H9 (cell line): ENCODE results near the gene DDIAS. TPM values are rescaled to one million over a fixed set of nuclear protein-coding genes. Genes with fewer than 3 reads are reported as not detected.
"Not testable (repeated sequence)": the region's sequence is repeated elsewhere in the genome, so short reads cannot be mapped to it uniquely, and the experiment has no call there.

Experiments
- DNase-seq: peaks from one replicate; pipeline ENCODE4 v3.0.0-alpha.2; 2017
- H2AFZ ChIP-seq: one replicate; pipeline ENCODE4 v1.6.1; 2013; ENCODE audit warnings: mild to moderate bottlenecking, low read length, control low read depth, moderate library complexity
- H2AK5ac ChIP-seq: 2 replicates; pipeline ENCODE4 v1.6.1; 2013; ENCODE audit warnings: low read length, control low read depth, mixed read lengths; ENCODE audit not compliant: insufficient read length
- H2BK120ac ChIP-seq: one replicate; pipeline ENCODE4 v1.6.1; 2013; ENCODE audit warnings: low read depth, mild to moderate bottlenecking, low read length, control low read depth, inconsistent platforms; ENCODE audit not compliant: poor library complexity, severe bottlenecking
- H2BK12ac ChIP-seq: 2 replicates; pipeline ENCODE4 v1.6.1; 2013; ENCODE audit warnings: low read length, control low read depth, mixed read lengths, low read depth; ENCODE audit not compliant: insufficient read length
- H2BK15ac ChIP-seq: 2 replicates; pipeline ENCODE4 v1.6.1; 2013; ENCODE audit warnings: low read depth, low read length, control low read depth
- H2BK20ac ChIP-seq: one replicate; pipeline ENCODE4 v1.6.1; 2013; ENCODE audit warnings: low read depth, mild to moderate bottlenecking, low read length, control low read depth, inconsistent platforms; ENCODE audit not compliant: poor library complexity, severe bottlenecking
- H2BK5ac ChIP-seq: 2 replicates; pipeline ENCODE4 v1.6.1; 2013; ENCODE audit warnings: low read length, control low read depth, mixed read lengths; ENCODE audit not compliant: insufficient read length
- H3K14ac ChIP-seq: 2 replicates; pipeline ENCODE4 v1.6.1; 2013; ENCODE audit warnings: low read length, control low read depth; ENCODE audit not compliant: insufficient read depth
- H3K18ac ChIP-seq: 2 replicates; pipeline ENCODE4 v1.6.1; 2013; ENCODE audit warnings: low read depth, mild to moderate bottlenecking, mixed read lengths, low read length, control low read depth; ENCODE audit not compliant: insufficient read length
- H3K23ac ChIP-seq: 2 replicates; pipeline ENCODE4 v1.6.1; 2013; ENCODE audit warnings: low read length, control low read depth, mixed read lengths, low read depth; ENCODE audit not compliant: insufficient read length
- H3K23me2 ChIP-seq: 2 replicates; pipeline ENCODE4 v1.6.1; 2013; ENCODE audit warnings: low read depth, mild to moderate bottlenecking, mixed read lengths, low read length, control low read depth; ENCODE audit not compliant: insufficient read length, poor library complexity, severe bottlenecking
- H3K27ac ChIP-seq: 2 replicates; pipeline ENCODE4 v1.5.1; 2013; ENCODE audit warnings: low read length, control low read depth, mixed read lengths, low read depth; ENCODE audit not compliant: insufficient read length
- H3K27me3 ChIP-seq: 2 replicates; pipeline ENCODE4 v1.6.1; 2013; ENCODE audit warnings: low read length, control low read depth, inconsistent platforms; ENCODE audit not compliant: insufficient read depth
- H3K4ac ChIP-seq: 2 replicates; pipeline ENCODE4 v1.6.1; 2013; ENCODE audit warnings: low read depth, mild to moderate bottlenecking, control low read depth, inconsistent platforms, low read length, moderate library complexity
- H3K4me1 ChIP-seq: 2 replicates; pipeline ENCODE4 v1.6.1; 2013; ENCODE audit warnings: low read length, control low read depth, inconsistent platforms; ENCODE audit not compliant: insufficient read depth
- H3K4me2 ChIP-seq: 2 replicates; pipeline ENCODE4 v1.6.1; 2013; ENCODE audit warnings: low read length, control low read depth, mixed read lengths; ENCODE audit not compliant: insufficient read length, insufficient read depth
- H3K56ac ChIP-seq: 2 replicates; pipeline ENCODE4 v1.6.1; 2013; ENCODE audit warnings: low read depth, mild to moderate bottlenecking, mixed read lengths, low read length, control low read depth; ENCODE audit not compliant: insufficient read length
- H3K79me1 ChIP-seq: 2 replicates; pipeline ENCODE4 v1.6.1; 2013; ENCODE audit warnings: low read depth, mild to moderate bottlenecking, moderate library complexity, low read length, control low read depth, inconsistent platforms; ENCODE audit not compliant: insufficient read depth, poor library complexity, severe bottlenecking
- H3K79me2 ChIP-seq: 2 replicates; pipeline ENCODE4 v1.6.1; 2013; ENCODE audit warnings: low read length, control low read depth, inconsistent platforms; ENCODE audit not compliant: insufficient read depth
- H3K9ac ChIP-seq: 2 replicates; pipeline ENCODE4 v1.6.1; 2013; ENCODE audit warnings: low read length, control low read depth, mixed read lengths; ENCODE audit not compliant: insufficient read length; ENCODE audit errors: extremely low read depth
- H3K9me3 ChIP-seq: one replicate; pipeline ENCODE4 v1.6.1; 2013; ENCODE audit warnings: low read depth, low read length, inconsistent platforms; ENCODE audit not compliant: control insufficient read depth
- H3T11ph ChIP-seq: one replicate; pipeline ENCODE4 v1.6.1; 2013; ENCODE audit warnings: mild to moderate bottlenecking, low read length, control low read depth, inconsistent platforms
- H4K20me1 ChIP-seq: one replicate; pipeline ENCODE4 v1.6.1; 2013; ENCODE audit not compliant: control insufficient read depth, insufficient read length, insufficient read depth
- H4K5ac ChIP-seq: 2 replicates; pipeline ENCODE4 v1.6.1; 2013; ENCODE audit warnings: low read depth, mild to moderate bottlenecking, mixed read lengths, low read length, control low read depth; ENCODE audit not compliant: insufficient read length
- H4K8ac ChIP-seq: replicated peaks from 2 replicates; pipeline ENCODE4 v1.6.1; 2013; ENCODE audit warnings: low read length, control low read depth, mixed read lengths, low read depth; ENCODE audit not compliant: insufficient read length
- H4K91ac ChIP-seq: 2 replicates; pipeline ENCODE4 v1.6.1; 2013; ENCODE audit warnings: low read depth, mild to moderate bottlenecking, moderate library complexity, mixed read lengths, low read length, control low read depth; ENCODE audit not compliant: insufficient read length
- H3K27ac Mint-ChIP-seq, 3 experiments: 2 replicates in 2 of 3; 3 replicates in 1 of 3; pipeline ENCODE4 v1.8.0; 2020 to 2021; ENCODE audit warnings: mixed read lengths in 3 of 3, mild to moderate bottlenecking in 1 of 3, moderate library complexity in 1 of 3
- H3K27me3 Mint-ChIP-seq: 2 replicates; pipeline ENCODE4 v1.8.0; 2021; ENCODE audit warnings: low read depth, mild to moderate bottlenecking, moderate library complexity, mixed read lengths
- H3K36me3 Mint-ChIP-seq, 3 experiments: 2 replicates in 2 of 3; 3 replicates in 1 of 3; pipeline ENCODE4 v1.8.0; 2020 to 2021; ENCODE audit warnings: low read depth in 3 of 3, mixed read lengths in 3 of 3; ENCODE audit not compliant: insufficient read depth in 1 of 3
- H3K4me1 Mint-ChIP-seq, 2 experiments: 2 replicates each; pipeline ENCODE4 v1.8.0; 2020; ENCODE audit warnings: mixed read lengths in 2 of 2
- H3K4me3 Mint-ChIP-seq, 2 experiments: 2 replicates in 1 of 2; 3 replicates in 1 of 2; pipeline ENCODE4 v1.8.0; 2020 to 2021; ENCODE audit warnings: mild to moderate bottlenecking in 2 of 2, mixed read lengths in 2 of 2, moderate library complexity in 1 of 2
- H3K9me3 Mint-ChIP-seq, 2 experiments: 2 replicates in 1 of 2; 3 replicates in 1 of 2; pipeline ENCODE4 v1.8.0; 2020; ENCODE audit warnings: mild to moderate bottlenecking in 2 of 2, mixed read lengths in 2 of 2, moderate library complexity in 1 of 2
- CTCF ChIP-seq: fragments of 200-600 bp; sonication (generic); conservative IDR thresholded peaks from 3 replicates; pipeline ENCODE4 v1.8.0; 2021; ENCODE audit warnings: antibody characterized with exemption, mild to moderate bottlenecking
- WGBS: extraction: QIAGEN DNeasy Blood & Tissue Kit; methylation state at CpG from one replicate; pipeline ENCODE4 v1.1.7; 2013; ENCODE audit warnings: missing lambda C conversion rate, low lambda C conversion rate, mixed read lengths; ENCODE audit not compliant: insufficient read length; ENCODE audit errors: extremely low coverage; 5-methylcytosine and 5-hydroxymethylcytosine counted together
- total RNA-seq: library from RNA; stranded (reverse); gene quantifications from 2 replicates; pipeline ENCODE4 v1.2.1, GENCODE V29; 2021

Gene DDIAS
- total RNA-seq, 1 experiment from 2014 or later = 18.6 TPM

GRCh38 chr11:82960779-82961143 lies 59.2 kb downstream of the DDIAS start:
- no peak overlapping the region for H2BK15ac ChIP-seq
- no peak overlapping the region for H2BK12ac ChIP-seq
- no peak overlapping the region for H4K8ac ChIP-seq
- H2BK20ac ChIP-seq = no peak overlapping the region
- H3K4me3 Mint-ChIP-seq = no peak overlapping the region
- no peak overlapping the region for H2AFZ ChIP-seq
- H3K14ac ChIP-seq = no peak overlapping the region
- H3K18ac ChIP-seq = no peak overlapping the region
- H3K23me2 ChIP-seq = no peaks in the 10 kb centered on the region
- no peaks in the 10 kb centered on the region; the same call in 1 of the 2 replicates for H3K4me1 ChIP-seq
- no peak overlapping the region for H3K27ac Mint-ChIP-seq
- no peak overlapping the region for H3K27ac ChIP-seq
- no peak overlapping the region for H3K4me2 ChIP-seq
- no peaks in the 10 kb centered on the region for H3K27me3 Mint-ChIP-seq
- H3K27me3 ChIP-seq = no peaks in the 10 kb centered on the region
- no peaks in the 10 kb centered on the region for H3K79me2 ChIP-seq
- WGBS = no CpG with 5 or more reads among the region's 2 CpGs
- no peaks in the 10 kb centered on the region for H3K79me1 ChIP-seq
- H3K9me3 ChIP-seq = no peaks in the 10 kb centered on the region
- H3T11ph ChIP-seq = no peak overlapping the region
- no peak overlapping the region for H4K5ac ChIP-seq
- H3K9me3 Mint-ChIP-seq = peaks cover 0 to 4% of the 10 kb centered on the region in 2 experiments; a peak in 1 of 5 replicates
- no peak overlapping the region for H2BK5ac ChIP-seq
- H3K4ac ChIP-seq = no peak overlapping the region
- no peak overlapping the region for H2AK5ac ChIP-seq
- H3K9ac ChIP-seq = no peak overlapping the region
- H3K23ac ChIP-seq = no peak overlapping the region
- no peak overlapping the region for H2BK120ac ChIP-seq
- no peak for TF ChIP-seq CTCF
- no peaks in the 10 kb centered on the region for H4K20me1 ChIP-seq
- no peaks in the 10 kb centered on the region for H3K36me3 Mint-ChIP-seq
- no peak overlapping the region for H3K56ac ChIP-seq
- H4K91ac ChIP-seq = no peak overlapping the region
- peaks cover 7 to 8% of the 10 kb centered on the region in 2 experiments for H3K4me1 Mint-ChIP-seq
- DNase-seq = no peak

GRCh38 chr11:82962021-82962420 lies 60.5 kb downstream of the DDIAS start:
- H3K27ac ChIP-seq, H3K18ac ChIP-seq, H3K27me3 ChIP-seq, H3K4me2 ChIP-seq, DNase-seq, H3K4me1 ChIP-seq, H3K4me3 Mint-ChIP-seq, H3K56ac ChIP-seq, H4K91ac ChIP-seq, H3T11ph ChIP-seq, H3K23me2 ChIP-seq, H2BK120ac ChIP-seq, H3K4ac ChIP-seq, H2BK15ac ChIP-seq, H2BK12ac ChIP-seq, H3K27ac Mint-ChIP-seq, H2BK5ac ChIP-seq, H2AFZ ChIP-seq, H2AK5ac ChIP-seq, H3K9me3 ChIP-seq, H3K27me3 Mint-ChIP-seq, H3K14ac ChIP-seq, H3K79me1 ChIP-seq, H2BK20ac ChIP-seq, H4K8ac ChIP-seq, H3K36me3 Mint-ChIP-seq, H3K79me2 ChIP-seq, H3K9me3 Mint-ChIP-seq, H3K23ac ChIP-seq, H3K9ac ChIP-seq, H4K20me1 ChIP-seq, H4K5ac ChIP-seq, H3K4me1 Mint-ChIP-seq: not testable (repeated sequence)
